GM23338 (cell line): ENCODE data around the gene VSIG10L2. TPM values are rescaled to one million over a fixed set of nuclear protein-coding genes. Genes with fewer than 3 reads are reported as not detected.

Experiments used
- ATAC-seq: fragments of 200-7000 bp; cut with Tn5 transposase; 3 replicates; pipeline ENCODE4 v1.9.1; 2020
- DNase-seq: peaks from one replicate; pipeline ENCODE4 v3.0.0-alpha.2; 2015; ENCODE audit warnings: low spot score
- H2AFZ ChIP-seq: fragments of 200-600 bp; sonication (generic); 2 replicates; pipeline ENCODE4 v1.8.0; 2016; ENCODE audit warnings: antibody characterized with exemption, mild to moderate bottlenecking, moderate library complexity
- H3F3A ChIP-seq: fragments of 200-600 bp; sonication (generic); replicated peaks from 2 replicates; pipeline ENCODE4 v1.8.0; 2017; ENCODE audit warnings: antibody characterized with exemption, mixed run types, low read depth
- H3K27ac ChIP-seq: fragments of 200-600 bp; sonication (generic); 2 replicates; pipeline ENCODE4 v1.6.1; 2016; ENCODE audit warnings: low read depth
- H3K27me3 ChIP-seq: fragments of 200-600 bp; sonication (generic); 2 replicates; pipeline ENCODE4 v1.8.0; 2016; ENCODE audit warnings: mild to moderate bottlenecking, mixed run types, moderate library complexity; ENCODE audit not compliant: insufficient read depth
- H3K36me3 ChIP-seq: fragments of 200-600 bp; sonication (generic); 2 replicates; pipeline ENCODE4 v1.8.0; 2016; ENCODE audit warnings: mild to moderate bottlenecking; ENCODE audit not compliant: insufficient read depth
- H3K4me1 ChIP-seq: fragments of 200-600 bp; sonication (generic); 2 replicates; pipeline ENCODE4 v1.8.0; 2016; ENCODE audit warnings: mild to moderate bottlenecking, moderate library complexity; ENCODE audit not compliant: insufficient read depth
- H3K4me2 ChIP-seq: fragments of 200-600 bp; sonication (generic); 2 replicates; pipeline ENCODE4 v1.7.1; 2017; ENCODE audit warnings: mixed run types
- H3K4me3 ChIP-seq: fragments of 200-600 bp; sonication (generic); 2 replicates; pipeline ENCODE4 v1.6.1; 2016; ENCODE audit warnings: mixed run types
- H3K79me2 ChIP-seq: fragments of 200-600 bp; sonication (generic); replicated peaks from 2 replicates; pipeline ENCODE4 v1.8.0; 2017; ENCODE audit warnings: mild to moderate bottlenecking; ENCODE audit not compliant: insufficient read depth
- H3K9me2 ChIP-seq: fragments of 200-600 bp; sonication (generic); 2 replicates; pipeline ENCODE4 v1.8.0; 2017; ENCODE audit not compliant: insufficient read depth
- H4K20me1 ChIP-seq: fragments of 200-600 bp; sonication (generic); replicated peaks from 2 replicates; pipeline ENCODE4 v1.8.0; 2017; ENCODE audit warnings: mild to moderate bottlenecking; ENCODE audit not compliant: insufficient read depth
- H3K27ac Mint-ChIP-seq: 2 replicates; pipeline ENCODE4 v1.8.0; 2020; ENCODE audit warnings: inconsistent platforms, mild to moderate bottlenecking, moderate library complexity, mixed read lengths
- H3K27me3 Mint-ChIP-seq: 3 replicates; pipeline ENCODE4 v1.8.0; 2022; ENCODE audit warnings: low read depth, mild to moderate bottlenecking, moderate library complexity, mixed read lengths, inconsistent platforms; ENCODE audit not compliant: insufficient read depth, poor library complexity
- H3K36me3 Mint-ChIP-seq: 3 replicates; pipeline ENCODE4 v1.8.0; 2021; ENCODE audit warnings: low read depth, mild to moderate bottlenecking, inconsistent platforms, moderate library complexity, mixed read lengths
- H3K4me1 Mint-ChIP-seq: 3 replicates; pipeline ENCODE4 v1.8.0; 2020; ENCODE audit warnings: mild to moderate bottlenecking, inconsistent platforms, mixed read lengths
- H3K4me3 Mint-ChIP-seq: 3 replicates; pipeline ENCODE4 v1.8.0; 2021; ENCODE audit warnings: moderate library complexity, mild to moderate bottlenecking, inconsistent platforms, mixed read lengths
- H3K9me3 Mint-ChIP-seq: 3 replicates; pipeline ENCODE4 v1.8.0; 2020; ENCODE audit warnings: moderate library complexity, mild to moderate bottlenecking, inconsistent platforms, mixed read lengths
- CREB1 ChIP-seq: fragments of 250-450 bp; sonication (Bioruptor Pico); IDR thresholded peaks from 2 replicates; pipeline ENCODE4 v1.5.0; 2020; ENCODE audit warnings: low read depth, mild to moderate bottlenecking, moderate library complexity
- CTCF ChIP-seq, 2 experiments: fragments of 200-600 bp in 1 of 2; sonication (generic) in 1 of 2; conservative IDR thresholded peaks; 2 replicates each; pipeline versions ENCODE4 v1.5.1 to v1.6.1; 2016 to 2017; ENCODE audit warnings: antibody characterized with exemption in 2 of 2, low read depth in 2 of 2, mild to moderate bottlenecking in 2 of 2, moderate library complexity in 1 of 2
- EZH2 ChIP-seq: fragments of 200-600 bp; sonication (generic); IDR thresholded peaks from one replicate; pipeline ENCODE4 v1.8.0; 2017; ENCODE audit warnings: antibody characterized with exemption, mild to moderate bottlenecking, low read depth; ENCODE audit not compliant: unreplicated experiment
- EZH2phosphoT487 ChIP-seq: fragments of 200-600 bp; sonication (generic); IDR thresholded peaks from one replicate; pipeline ENCODE4 v1.8.1; 2018; ENCODE audit warnings: antibody characterized with exemption; ENCODE audit not compliant: unreplicated experiment
- JUNB ChIP-seq: IDR thresholded peaks from one replicate; pipeline ENCODE4 v1.6.1; 2016; ENCODE audit warnings: antibody characterized with exemption; ENCODE audit not compliant: unreplicated experiment
- NANOG ChIP-seq: IDR thresholded peaks from 2 replicates; pipeline ENCODE4 v1.6.1; 2016; ENCODE audit warnings: antibody characterized with exemption, borderline replicate concordance
- POLR2AphosphoS5 ChIP-seq: IDR thresholded peaks from 2 replicates; pipeline ENCODE4 v1.6.1; 2016; ENCODE audit warnings: antibody characterized with exemption, low read depth
- REST ChIP-seq: IDR thresholded peaks from one replicate; pipeline ENCODE4 v1.6.1; 2018; ENCODE audit warnings: antibody characterized with exemption; ENCODE audit not compliant: unreplicated experiment
- STAT1 ChIP-seq: IDR thresholded peaks from one replicate; pipeline ENCODE4 v1.6.1; 2016; ENCODE audit warnings: antibody characterized with exemption; ENCODE audit not compliant: unreplicated experiment
- ZNF114 ChIP-seq: fragments of 250-450 bp; sonication (Bioruptor Pico); IDR thresholded peaks from 2 replicates; pipeline ENCODE4 v1.5.0; 2020; ENCODE audit warnings: mild to moderate bottlenecking, moderate library complexity
- ZNF331 ChIP-seq: fragments of 250-450 bp; sonication (Bioruptor Pico); IDR thresholded peaks from 2 replicates; pipeline ENCODE4 v1.5.0; 2020; ENCODE audit warnings: low read depth, mild to moderate bottlenecking, moderate library complexity
- polyA plus RNA-seq: library from polyadenylated mRNA; unstranded; fragments of >200 nt; fragmentation: Nextera tagmentation; extraction: Ambion mirVana; gene quantifications from 2 replicates; pipeline ENCODE4 v1.2.1, GENCODE V29; 2016
- total RNA-seq: library from RNA; depleted of rRNA; stranded (reverse); fragments of >200 nt; shearing (Covaris generic); gene quantifications from 2 replicates; pipeline ENCODE4 v1.2.3, GENCODE V29; 2014
- TF ChIP-seq, protein P1 (sequence below): IDR thresholded peaks from 2 replicates; pipeline ENCODE4 v1.6.1; 2016; ENCODE audit warnings: antibody characterized with exemption
- TF ChIP-seq, protein P2 (sequence below): fragments of 250-450 bp; sonication (Bioruptor Pico); IDR thresholded peaks from 2 replicates; pipeline ENCODE4 v1.5.0; 2020; ENCODE audit warnings: mild to moderate bottlenecking, moderate library complexity

VSIG10L2 gene
- total and polyA plus RNA-seq, 2 experiments from 2014 or later, result 0.63 TPM; not detected in 1

DNA sequence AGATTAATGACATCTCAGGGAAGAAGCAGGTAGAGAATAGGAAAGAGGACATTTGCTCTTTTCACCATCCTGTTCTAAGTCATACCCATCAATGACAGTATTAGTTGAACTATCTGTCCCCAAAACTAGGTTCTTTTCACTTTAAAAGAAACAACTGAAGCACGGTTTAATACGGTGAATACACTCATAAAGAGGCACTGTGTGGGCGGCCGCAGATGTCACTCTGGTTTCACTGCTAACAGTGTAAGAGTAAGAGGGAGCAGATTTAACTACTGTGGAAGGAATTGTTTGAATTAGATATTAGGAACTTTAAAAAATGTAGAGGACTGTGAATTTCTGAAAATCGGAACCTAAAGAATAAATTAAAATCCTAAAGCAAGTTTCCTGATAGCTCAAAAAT, 49.5 kb downstream of the VSIG10L2 start:
- no peak for DNase-seq
- no peaks in the 10 kb centered on the region for H3F3A ChIP-seq
- H3K36me3 ChIP-seq, result peaks cover 3% of the 10 kb centered on the region; the same call in 1 of the 2 replicates
- H3K4me3 ChIP-seq, result no peak overlapping the region
- no peak for ATAC-seq
- H4K20me1 ChIP-seq, result no peaks in the 10 kb centered on the region
- H3K4me1 ChIP-seq, result peaks cover 14% of the 10 kb centered on the region
- H3K9me2 ChIP-seq, result no peaks in the 10 kb centered on the region
- H3K27ac ChIP-seq, result no peak overlapping the region
- H2AFZ ChIP-seq, result no peak overlapping the region
- Mint-ChIP-seq H3K36me3 (peaks cover 22% of the 10 kb centered on the region; the same call in 2 of the 3 replicates), H3K4me1 (peaks cover 9% of the 10 kb centered on the region), H3K27me3 (no peaks in the 10 kb centered on the region), H3K4me3 (no peak overlapping the region), H3K9me3 (no peaks in the 10 kb centered on the region), H3K27ac (no peak overlapping the region)
- H3K27me3 ChIP-seq, result no peaks in the 10 kb centered on the region
- H3K79me2 ChIP-seq, result no peaks in the 10 kb centered on the region
- TF ChIP-seq ZNF114 (CRISPR knock-in tag) (no peak), POLR2AphosphoS5 (no peak), NANOG (no peak), CREB1 (CRISPR knock-in tag) (no peak), JUNB (no peak), STAT1 (no peak), REST (no peak), ZNF331 (no peak), EZH2phosphoT487 (no peak), CTCF (conservative IDR thresholded peaks at IDR 0.05; ENCODE audit: low read depth in 2 of 2) (no peak), EZH2 (no peak)
- TF ChIP-seq, protein P1, sequence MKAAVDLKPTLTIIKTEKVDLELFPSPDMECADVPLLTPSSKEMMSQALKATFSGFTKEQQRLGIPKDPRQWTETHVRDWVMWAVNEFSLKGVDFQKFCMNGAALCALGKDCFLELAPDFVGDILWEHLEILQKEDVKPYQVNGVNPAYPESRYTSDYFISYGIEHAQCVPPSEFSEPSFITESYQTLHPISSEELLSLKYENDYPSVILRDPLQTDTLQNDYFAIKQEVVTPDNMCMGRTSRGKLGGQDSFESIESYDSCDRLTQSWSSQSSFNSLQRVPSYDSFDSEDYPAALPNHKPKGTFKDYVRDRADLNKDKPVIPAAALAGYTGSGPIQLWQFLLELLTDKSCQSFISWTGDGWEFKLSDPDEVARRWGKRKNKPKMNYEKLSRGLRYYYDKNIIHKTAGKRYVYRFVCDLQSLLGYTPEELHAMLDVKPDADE, result no peak
- TF ChIP-seq, protein P2, sequence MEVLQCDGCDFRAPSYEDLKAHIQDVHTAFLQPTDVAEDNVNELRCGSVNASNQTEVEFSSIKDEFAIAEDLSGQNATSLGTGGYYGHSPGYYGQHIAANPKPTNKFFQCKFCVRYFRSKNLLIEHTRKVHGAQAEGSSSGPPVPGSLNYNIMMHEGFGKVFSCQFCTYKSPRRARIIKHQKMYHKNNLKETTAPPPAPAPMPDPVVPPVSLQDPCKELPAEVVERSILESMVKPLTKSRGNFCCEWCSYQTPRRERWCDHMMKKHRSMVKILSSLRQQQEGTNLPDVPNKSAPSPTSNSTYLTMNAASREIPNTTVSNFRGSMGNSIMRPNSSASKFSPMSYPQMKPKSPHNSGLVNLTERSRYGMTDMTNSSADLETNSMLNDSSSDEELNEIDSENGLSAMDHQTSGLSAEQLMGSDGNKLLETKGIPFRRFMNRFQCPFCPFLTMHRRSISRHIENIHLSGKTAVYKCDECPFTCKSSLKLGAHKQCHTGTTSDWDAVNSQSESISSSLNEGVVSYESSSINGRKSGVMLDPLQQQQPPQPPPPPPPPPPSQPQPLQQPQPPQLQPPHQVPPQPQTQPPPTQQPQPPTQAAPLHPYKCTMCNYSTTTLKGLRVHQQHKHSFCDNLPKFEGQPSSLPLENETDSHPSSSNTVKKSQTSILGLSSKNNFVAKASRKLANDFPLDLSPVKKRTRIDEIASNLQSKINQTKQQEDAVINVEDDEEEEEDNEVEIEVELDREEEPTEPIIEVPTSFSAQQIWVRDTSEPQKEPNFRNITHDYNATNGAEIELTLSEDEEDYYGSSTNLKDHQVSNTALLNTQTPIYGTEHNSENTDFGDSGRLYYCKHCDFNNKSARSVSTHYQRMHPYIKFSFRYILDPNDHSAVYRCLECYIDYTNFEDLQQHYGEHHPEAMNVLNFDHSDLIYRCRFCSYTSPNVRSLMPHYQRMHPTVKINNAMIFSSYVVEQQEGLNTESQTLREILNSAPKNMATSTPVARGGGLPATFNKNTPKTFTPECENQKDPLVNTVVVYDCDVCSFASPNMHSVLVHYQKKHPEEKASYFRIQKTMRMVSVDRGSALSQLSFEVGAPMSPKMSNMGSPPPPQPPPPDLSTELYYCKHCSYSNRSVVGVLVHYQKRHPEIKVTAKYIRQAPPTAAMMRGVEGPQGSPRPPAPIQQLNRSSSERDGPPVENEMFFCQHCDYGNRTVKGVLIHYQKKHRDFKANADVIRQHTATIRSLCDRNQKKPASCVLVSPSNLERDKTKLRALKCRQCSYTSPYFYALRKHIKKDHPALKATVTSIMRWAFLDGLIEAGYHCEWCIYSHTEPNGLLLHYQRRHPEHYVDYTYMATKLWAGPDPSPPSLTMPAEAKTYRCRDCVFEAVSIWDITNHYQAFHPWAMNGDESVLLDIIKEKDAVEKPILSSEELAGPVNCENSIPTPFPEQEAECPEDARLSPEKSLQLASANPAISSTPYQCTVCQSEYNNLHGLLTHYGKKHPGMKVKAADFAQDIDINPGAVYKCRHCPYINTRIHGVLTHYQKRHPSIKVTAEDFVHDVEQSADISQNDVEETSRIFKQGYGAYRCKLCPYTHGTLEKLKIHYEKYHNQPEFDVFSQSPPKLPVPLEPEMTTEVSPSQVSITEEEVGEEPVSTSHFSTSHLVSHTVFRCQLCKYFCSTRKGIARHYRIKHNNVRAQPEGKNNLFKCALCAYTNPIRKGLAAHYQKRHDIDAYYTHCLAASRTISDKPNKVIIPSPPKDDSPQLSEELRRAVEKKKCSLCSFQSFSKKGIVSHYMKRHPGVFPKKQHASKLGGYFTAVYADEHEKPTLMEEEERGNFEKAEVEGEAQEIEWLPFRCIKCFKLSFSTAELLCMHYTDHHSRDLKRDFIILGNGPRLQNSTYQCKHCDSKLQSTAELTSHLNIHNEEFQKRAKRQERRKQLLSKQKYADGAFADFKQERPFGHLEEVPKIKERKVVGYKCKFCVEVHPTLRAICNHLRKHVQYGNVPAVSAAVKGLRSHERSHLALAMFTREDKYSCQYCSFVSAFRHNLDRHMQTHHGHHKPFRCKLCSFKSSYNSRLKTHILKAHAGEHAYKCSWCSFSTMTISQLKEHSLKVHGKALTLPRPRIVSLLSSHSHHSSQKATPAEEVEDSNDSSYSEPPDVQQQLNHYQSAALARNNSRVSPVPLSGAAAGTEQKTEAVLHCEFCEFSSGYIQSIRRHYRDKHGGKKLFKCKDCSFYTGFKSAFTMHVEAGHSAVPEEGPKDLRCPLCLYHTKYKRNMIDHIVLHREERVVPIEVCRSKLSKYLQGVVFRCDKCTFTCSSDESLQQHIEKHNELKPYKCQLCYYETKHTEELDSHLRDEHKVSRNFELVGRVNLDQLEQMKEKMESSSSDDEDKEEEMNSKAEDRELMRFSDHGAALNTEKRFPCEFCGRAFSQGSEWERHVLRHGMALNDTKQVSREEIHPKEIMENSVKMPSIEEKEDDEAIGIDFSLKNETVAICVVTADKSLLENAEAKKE (CRISPR knock-in tag), result no peak
- no peak overlapping the region for H3K4me2 ChIP-seq
